GF-D8 (cell line): ENCODE data around the gene S100A7A.
"Not testable (repeated sequence)": the region's sequence is repeated elsewhere in the genome, so short reads cannot be mapped to it uniquely, and the experiment has no call there.

ENCODE experiments used
- DNase-seq: peaks from one replicate; lab custom pipeline; 2025; lab: John Stamatoyannopoulos, UW

S100A7A gene

DNA sequence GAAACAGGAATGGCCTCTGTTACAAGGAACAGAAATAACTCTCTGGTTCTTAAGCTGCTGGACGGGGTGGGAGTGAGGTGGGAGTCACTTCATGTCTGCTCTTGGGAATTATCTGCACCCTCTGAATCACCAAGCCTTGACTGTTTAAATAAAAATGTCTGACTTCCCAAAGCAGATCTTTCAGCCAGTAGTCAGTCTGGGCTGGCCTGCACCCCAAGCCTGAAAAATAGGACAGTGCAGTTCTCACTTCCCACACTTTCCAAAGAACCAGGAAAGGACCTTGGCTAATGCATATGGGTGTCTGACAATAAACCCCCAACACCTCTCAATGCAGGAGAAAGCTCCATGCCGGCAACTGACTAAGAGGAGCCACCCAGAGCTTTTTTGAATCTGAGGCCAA is 43.3 kb downstream of the S100A7A start:
- DNase-seq, result no peak

DNA sequence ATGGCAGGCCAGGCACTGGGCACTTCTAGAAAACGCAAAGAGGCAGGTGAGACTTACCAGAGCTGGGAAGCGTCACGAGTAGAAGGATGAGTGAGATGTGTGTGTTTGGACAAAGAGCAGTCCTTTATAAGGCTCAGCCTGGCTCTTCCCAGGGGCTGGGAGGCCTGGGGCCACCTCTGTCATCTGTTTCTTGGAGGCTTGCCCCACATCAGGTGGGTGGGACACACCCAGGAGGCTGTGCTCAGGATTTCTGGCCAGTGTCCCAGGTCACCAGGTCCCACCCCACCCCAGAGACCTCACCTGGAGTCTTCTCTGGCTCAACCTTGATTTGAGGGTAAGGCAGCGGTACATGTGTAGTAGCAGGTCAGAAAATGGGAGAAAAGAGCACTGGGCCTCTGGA is 44.2 kb downstream of the S100A7A start, which contains the start of gene S100A7:
Gene S100A7, minus strand, starts transcription at position 101 of the 400 bp plus-strand sequence. CDS start 1,638 bp downstream, outside the sequence.
- no peak for DNase-seq

DNA sequence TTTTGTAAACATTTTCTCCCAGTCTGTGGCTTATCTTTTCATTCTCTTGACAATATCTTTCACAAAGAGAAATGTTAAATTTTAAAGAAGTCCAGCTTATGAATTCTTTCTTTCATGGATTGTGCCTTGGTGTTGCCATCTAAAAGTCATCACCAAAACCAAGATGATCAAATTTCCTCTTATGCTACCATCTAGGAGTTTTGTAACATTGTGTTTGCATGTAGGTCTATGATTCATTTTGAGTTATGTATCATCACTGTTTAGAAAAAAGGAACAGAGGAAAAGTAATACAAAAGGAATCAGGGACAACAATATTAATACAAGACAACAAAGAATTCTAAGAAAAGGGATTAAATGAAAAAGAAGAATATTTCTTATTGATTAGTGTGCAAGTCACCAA is 46.4 kb downstream of the S100A7A start:
- DNase-seq, result not testable (repeated sequence)

DNA sequence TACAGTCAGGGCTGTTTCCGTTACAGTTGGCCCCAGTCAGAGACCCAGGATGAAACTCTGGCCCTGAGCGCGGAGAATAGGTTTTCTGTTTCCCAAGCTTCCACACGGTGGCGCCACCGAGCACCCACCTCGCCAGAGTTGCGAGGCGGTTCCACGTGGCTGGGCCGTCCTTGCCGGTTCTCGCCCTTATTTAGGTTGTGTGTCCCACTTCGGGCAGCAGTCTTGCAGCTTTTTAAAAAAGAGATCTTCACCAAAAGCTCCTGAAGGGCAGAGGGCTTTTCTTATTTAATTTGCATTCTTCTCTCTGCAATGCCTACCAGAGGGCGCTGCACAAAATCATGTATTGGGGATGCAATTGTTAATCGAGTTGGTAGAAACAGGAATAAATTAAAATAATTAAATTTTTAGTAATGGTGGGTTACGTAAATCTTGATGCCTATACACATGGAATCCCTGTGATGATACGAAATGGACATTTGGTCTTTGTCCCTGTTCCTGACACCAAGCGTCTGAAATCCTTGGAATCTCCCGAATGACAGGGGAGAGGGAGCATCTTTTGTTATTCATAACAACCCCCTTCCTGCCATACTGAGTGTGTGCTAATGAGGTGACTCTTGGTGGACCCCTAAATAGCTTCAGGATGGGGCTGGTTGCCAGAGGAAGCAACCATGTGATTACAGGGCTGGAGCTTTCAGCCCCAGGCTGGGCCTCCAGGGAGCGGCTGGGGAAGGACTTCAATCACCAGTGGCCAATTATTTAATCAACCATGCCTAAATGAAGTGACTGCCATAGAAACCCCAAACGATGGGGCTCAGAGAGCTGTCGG is 49.7 kb downstream of the S100A7A start:
- no peak for DNase-seq

DNA sequence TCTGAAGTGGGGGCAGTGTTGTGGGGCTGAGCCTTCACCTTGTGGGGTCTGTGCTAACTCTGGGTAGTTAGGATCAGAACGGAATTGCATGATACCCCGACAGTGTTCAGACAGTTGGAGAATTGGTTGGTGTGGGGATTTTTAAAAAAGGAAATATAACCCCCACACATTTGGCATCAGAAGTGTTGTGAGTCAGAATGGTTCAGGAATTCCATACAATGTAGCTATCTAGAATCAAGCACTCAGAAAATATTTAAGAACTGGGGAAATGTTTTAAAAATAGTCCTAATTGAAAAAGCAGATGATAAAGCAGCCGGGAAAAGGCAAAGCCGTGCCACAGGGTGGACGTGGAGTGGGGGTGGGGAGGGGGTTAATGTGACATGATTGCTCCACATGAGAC is 50.6 kb downstream of the S100A7A start:
- DNase-seq, result no peak

DNA sequence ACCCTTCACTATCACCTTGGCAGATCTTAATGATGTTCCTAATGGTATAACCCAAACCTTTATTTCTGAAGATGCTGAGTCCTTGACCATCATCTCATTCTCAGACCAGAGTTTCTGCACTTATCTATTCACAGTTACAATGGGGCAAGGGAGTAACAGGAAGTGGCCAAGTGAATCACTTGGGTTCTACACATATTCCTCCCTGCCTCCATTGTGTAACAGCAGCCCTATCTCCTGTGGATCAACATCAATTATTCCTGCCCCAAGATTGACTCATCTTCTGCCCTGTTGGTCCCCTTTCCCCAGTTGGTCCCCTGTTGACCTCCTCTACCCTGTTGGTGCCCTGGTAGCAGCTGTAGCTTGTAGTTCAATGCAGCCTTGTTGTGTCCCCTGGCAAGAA is 54.4 kb downstream of the S100A7A start:
- peak; percentile 34 for DNase-seq
